NOMO-1 (cell line): Measurements from ENCODE around the gene SRR.
"Not testable (repeated sequence)": the region's sequence is repeated elsewhere in the genome, so short reads cannot be mapped to it uniquely, and the experiment has no call there.

ENCODE experiments used
- DNase-seq, 2 experiments: peaks; one replicate each; lab custom pipeline; 2025; ENCODE audit not compliant: unreplicated experiment in 2 of 2; lab: John Stamatoyannopoulos, UW

The SRR gene

GRCh38 chr17:2289878-2290478 lies 13.8 kb upstream of the SRR start:
- no peak for DNase-seq

- DNase-seq: no peak
Measured at GRCh38 chr17:2292100-2292499, 11.7 kb upstream of the SRR start.

GRCh38 chr17:2295575-2295974 lies 8.2 kb upstream of the SRR start:
- no peak for DNase-seq

- no peak for DNase-seq
Measured at GRCh38 chr17:2297023-2297422, 6.7 kb upstream of the SRR start.

GRCh38 chr17:2299136-2299535 lies 4.6 kb upstream of the SRR start:
- no peak for DNase-seq

GRCh38 chr17:2299756-2300155 lies 4.0 kb upstream of the SRR start:
- no peak for DNase-seq

GRCh38 chr17:2302778-2303203 lies 959 bp upstream of the SRR start:
- no peak for DNase-seq

GRCh38 chr17:2304931-2305330 lies 1.2 kb downstream of the SRR start:
- peak; percentile 25 to 72 for DNase-seq

- DNase-seq: no peak
Measured at GRCh38 chr17:2309338-2310154, 5.8 kb downstream of the SRR start.

GRCh38 chr17:2312736-2313135 lies 9.0 kb downstream of the SRR start:
- no peak for DNase-seq

- DNase-seq: not testable (repeated sequence)
Measured at GRCh38 chr17:2316916-2317205, 13.1 kb downstream of the SRR start.

GRCh38 chr17:2317796-2318195 lies 14.0 kb downstream of the SRR start:
- DNase-seq: no peak

- DNase-seq: no peak
Measured at GRCh38 chr17:2319051-2319450, 15.3 kb downstream of the SRR start.

GRCh38 chr17:2321399-2321798 lies 17.6 kb downstream of the SRR start:
- DNase-seq: no peak

GRCh38 chr17:2323629-2324314 lies 20.0 kb downstream of the SRR start:
- DNase-seq: no peak

- no peak for DNase-seq
Measured at GRCh38 chr17:2331303-2331702, 27.6 kb downstream of the SRR start.

GRCh38 chr17:2335726-2336214 lies 32.0 kb downstream of the SRR start:
- DNase-seq: no peak

- DNase-seq: peak; percentile 81 to 85
Measured at GRCh38 chr17:2336215-2336851, 32.6 kb downstream of the SRR start, which contains the start of gene TSR1. TSS of gene TSR1 (minus strand) at chr17:2336457. CDS start at chr17:2336427, 30 bp downstream.

GRCh38 chr17:2336852-2337543 lies 33.2 kb downstream of the SRR start, which contains the start of gene SGSM2:
TSS of gene SGSM2 (plus strand) at chr17:2337501. CDS start at chr17:2337689, 188 bp downstream.
- peak; percentile 22 to 37 for DNase-seq

- peak; percentile 26 to 29 for DNase-seq
Measured at GRCh38 chr17:2337544-2338314, 34.0 kb downstream of the SRR start.
